Stimulated activated naive B cell treated with anti-CD40 and anti-IgM and Interleukin-4, amounts not matched to agents 10 μg/mL and 1 μg/mL and 100 μg/mL, for 72 hours (primary cell): ENCODE results near the gene MRPS21.

Experiments used
- ATAC-seq, 2 donors: fragments of 150-1000 bp; cut with Tn5 transposase; replicated peaks; 2 replicates each; pipeline ENCODE4 v1.10.0; 2021; ENCODE audit warnings: moderate library complexity in 1 of 2
- DNase-seq: peaks from one replicate; pipeline ENCODE4 v3.0.0; 2021
- H3K27ac Mint-ChIP-seq: one replicate; pipeline ENCODE4 v1.8.0; 2022; ENCODE audit warnings: mild to moderate bottlenecking, mixed read lengths
- H3K27me3 Mint-ChIP-seq, 2 donors: one replicate each; pipeline ENCODE4 v1.8.0; 2022; ENCODE audit warnings: mixed read lengths in 2 of 2
- H3K36me3 Mint-ChIP-seq, 2 donors: one replicate each; pipeline ENCODE4 v1.8.0; 2022; ENCODE audit warnings: mixed read lengths in 2 of 2, mild to moderate bottlenecking in 1 of 2
- H3K4me1 Mint-ChIP-seq, 2 donors: one replicate each; pipeline ENCODE4 v1.8.0; 2022; ENCODE audit warnings: mixed read lengths in 2 of 2, mild to moderate bottlenecking in 1 of 2
- H3K4me3 Mint-ChIP-seq, 2 donors: one replicate each; pipeline ENCODE4 v1.8.0; 2022; ENCODE audit warnings: mild to moderate bottlenecking in 2 of 2, mixed read lengths in 2 of 2, moderate library complexity in 1 of 2
- H3K9me3 Mint-ChIP-seq, 2 donors: one replicate each; pipeline ENCODE4 v1.8.0; 2022; ENCODE audit warnings: mixed read lengths in 2 of 2, mild to moderate bottlenecking in 1 of 2

Gene MRPS21

GRCh38 chr1:150268705-150269403, 24.8 kb upstream of the MRPS21 start, which contains the start of gene APH1A:
TSS of gene APH1A (minus strand) at chr1:150269016. CDS start at chr1:150268810, 206 bp downstream.
- Mint-ChIP-seq H3K36me3 (peaks cover 22 to 46% of the 10 kb centered on the region in 2 donors), H3K9me3 (no peaks in the 10 kb centered on the region), H3K4me3 (peak within 1 kb of the TSS; percentile 92 to 94), H3K27me3 (peaks cover 0 to 16% of the 10 kb centered on the region in 2 donors), H3K4me1 (peaks cover 25 to 46% of the 10 kb centered on the region in 2 donors), H3K27ac (peak within 1 kb of the TSS; percentile 99)
- peak; percentile 94 for DNase-seq
- peak; percentile 95 to 96 for ATAC-seq

- H3K4me1 Mint-ChIP-seq: peaks cover 25 to 46% of the 10 kb centered on the region in 2 donors
- H3K36me3 Mint-ChIP-seq: peaks cover 22 to 45% of the 10 kb centered on the region in 2 donors
- H3K27me3 Mint-ChIP-seq: peaks cover 0 to 16% of the 10 kb centered on the region in 2 donors
- no peak for DNase-seq
- H3K4me3 Mint-ChIP-seq: peak overlapping the region; percentile 92 to 94
- no peaks in the 10 kb centered on the region for H3K9me3 Mint-ChIP-seq
- H3K27ac Mint-ChIP-seq: peak overlapping the region; percentile 99
- ATAC-seq: no peak
Observed at GRCh38 chr1:150269451-150269850, 24.2 kb upstream of the MRPS21 start.

- DNase-seq (no peak), ATAC-seq (no peak)
- Mint-ChIP-seq H3K4me1 (peaks cover 21 to 39% of the 10 kb centered on the region in 2 donors), H3K27me3 (peaks cover 0 to 16% of the 10 kb centered on the region in 2 donors), H3K4me3 (no peak overlapping the region), H3K27ac (no peak overlapping the region), H3K9me3 (no peaks in the 10 kb centered on the region), H3K36me3 (peaks cover 21 to 35% of the 10 kb centered on the region in 2 donors)
Observed at GRCh38 chr1:150271291-150271959, 22.2 kb upstream of the MRPS21 start.

GRCh38 chr1:150273311-150273710, 20.4 kb upstream of the MRPS21 start:
- H3K4me1 Mint-ChIP-seq: peaks cover 7 to 25% of the 10 kb centered on the region in 2 donors
- no peak for ATAC-seq
- H3K27ac Mint-ChIP-seq: no peak overlapping the region
- H3K27me3 Mint-ChIP-seq: peaks cover 4 to 19% of the 10 kb centered on the region in 2 donors
- H3K36me3 Mint-ChIP-seq: peaks cover 10 to 17% of the 10 kb centered on the region in 2 donors
- no peak overlapping the region for H3K4me3 Mint-ChIP-seq
- no peaks in the 10 kb centered on the region for H3K9me3 Mint-ChIP-seq
- DNase-seq: no peak

- no peak overlapping the region for H3K4me3 Mint-ChIP-seq
- H3K4me1 Mint-ChIP-seq: peaks cover 16 to 25% of the 10 kb centered on the region in 2 donors
- H3K27ac Mint-ChIP-seq: no peak overlapping the region
- ATAC-seq (no peak), DNase-seq (no peak)
- H3K36me3 Mint-ChIP-seq: peaks cover 2 to 10% of the 10 kb centered on the region in 2 donors
- no peaks in the 10 kb centered on the region for H3K9me3 Mint-ChIP-seq
- peaks cover 21 to 22% of the 10 kb centered on the region in 2 donors for H3K27me3 Mint-ChIP-seq
Observed at GRCh38 chr1:150280138-150280707, 13.4 kb upstream of the MRPS21 start.

GRCh38 chr1:150281221-150281757, 12.4 kb upstream of the MRPS21 start:
- H3K36me3 Mint-ChIP-seq: peaks cover 2 to 6% of the 10 kb centered on the region in 2 donors
- H3K4me1 Mint-ChIP-seq: peaks cover 16 to 25% of the 10 kb centered on the region in 2 donors
- peak overlapping the region; percentile 72 for H3K27ac Mint-ChIP-seq
- peaks cover 21 to 22% of the 10 kb centered on the region in 2 donors for H3K27me3 Mint-ChIP-seq
- H3K4me3 Mint-ChIP-seq: peak overlapping the region; percentile 78 to 88
- H3K9me3 Mint-ChIP-seq: no peaks in the 10 kb centered on the region
- DNase-seq: peak; percentile 35
- peak; percentile 70 to 72 for ATAC-seq

- peak; percentile 91 to 93 for ATAC-seq
- no peaks in the 10 kb centered on the region for H3K9me3 Mint-ChIP-seq
- peak within 1 kb of the TSS; percentile 72 for H3K27ac Mint-ChIP-seq
- H3K4me1 Mint-ChIP-seq: peaks cover 16 to 25% of the 10 kb centered on the region in 2 donors
- DNase-seq: peak; percentile 61
- peaks cover 18 to 22% of the 10 kb centered on the region in 2 donors for H3K27me3 Mint-ChIP-seq
- H3K4me3 Mint-ChIP-seq: peak within 1 kb of the TSS; percentile 78 to 88
- H3K36me3 Mint-ChIP-seq: peaks cover under 1 to 4% of the 10 kb centered on the region in 2 donors
Observed at GRCh38 chr1:150281758-150282557, 11.7 kb upstream of the MRPS21 start, which contains the start of gene CIART. TSS of gene CIART (plus strand) at chr1:150282554. CDS start at chr1:150283268, 714 bp downstream.

GRCh38 chr1:150282558-150282958, 11.1 kb upstream of the MRPS21 start:
- H3K4me1 Mint-ChIP-seq: peaks cover 16 to 25% of the 10 kb centered on the region in 2 donors
- no peak overlapping the region for H3K27ac Mint-ChIP-seq
- peaks cover 17 to 22% of the 10 kb centered on the region in 2 donors for H3K27me3 Mint-ChIP-seq
- peaks cover 0 to 4% of the 10 kb centered on the region in 2 donors for H3K36me3 Mint-ChIP-seq
- DNase-seq (no peak), ATAC-seq (no peak)
- H3K4me3 Mint-ChIP-seq: peak overlapping the region; percentile 78 to 88
- no peaks in the 10 kb centered on the region for H3K9me3 Mint-ChIP-seq

- no peak for ATAC-seq
- H3K4me3 Mint-ChIP-seq: peak overlapping the region; percentile 40 to 42
Observed at GRCh38 chr1:150283260-150283659, 10.4 kb upstream of the MRPS21 start.

GRCh38 chr1:150288382-150288781, 5.3 kb upstream of the MRPS21 start:
- no peak overlapping the region for H3K27ac Mint-ChIP-seq
- H3K4me1 Mint-ChIP-seq: peaks cover 5 to 7% of the 10 kb centered on the region in 2 donors
- no peaks in the 10 kb centered on the region for H3K36me3 Mint-ChIP-seq
- H3K27me3 Mint-ChIP-seq: peaks cover 12% of the 10 kb centered on the region in 2 donors
- ATAC-seq (no peak), DNase-seq (no peak)
- H3K4me3 Mint-ChIP-seq: no peak overlapping the region
- H3K9me3 Mint-ChIP-seq: no peaks in the 10 kb centered on the region

More at GRCh38 chr1:150283260-150283659, 10.4 kb upstream of the MRPS21 start:
- H3K36me3 Mint-ChIP-seq: peaks cover 0 to 4% of the 10 kb centered on the region in 2 donors
- no peaks in the 10 kb centered on the region for H3K9me3 Mint-ChIP-seq
- H3K27ac Mint-ChIP-seq: no peak overlapping the region
- DNase-seq: no peak
- peaks cover 16 to 23% of the 10 kb centered on the region in 2 donors for H3K4me1 Mint-ChIP-seq
- peaks cover 18 to 21% of the 10 kb centered on the region in 2 donors for H3K27me3 Mint-ChIP-seq

GRCh38 chr1:150288822-150289221, 4.8 kb upstream of the MRPS21 start:
- Mint-ChIP-seq H3K36me3 (no peaks in the 10 kb centered on the region), H3K27me3 (peaks cover 10 to 12% of the 10 kb centered on the region in 2 donors), H3K4me3 (no peak overlapping the region), H3K9me3 (no peaks in the 10 kb centered on the region), H3K27ac (no peak overlapping the region), H3K4me1 (peaks cover 6 to 10% of the 10 kb centered on the region in 2 donors)
- DNase-seq (no peak), ATAC-seq (no peak)

- Mint-ChIP-seq H3K27me3 (no peaks in the 10 kb centered on the region), H3K4me1 (peaks cover 20 to 38% of the 10 kb centered on the region in 2 donors), H3K27ac (no peak overlapping the region), H3K4me3 (peak overlapping the region; percentile 41 to 44), H3K36me3 (peaks cover 22 to 29% of the 10 kb centered on the region in 2 donors), H3K9me3 (no peaks in the 10 kb centered on the region)
- ATAC-seq (no peak), DNase-seq (no peak)
Observed at GRCh38 chr1:150295476-150295875, 1.8 kb downstream of the MRPS21 start.

- DNase-seq (no peak), ATAC-seq (no peak)
- no peaks in the 10 kb centered on the region for H3K9me3 Mint-ChIP-seq
- no peaks in the 10 kb centered on the region for H3K27me3 Mint-ChIP-seq
- H3K4me3 Mint-ChIP-seq: no peak overlapping the region
- peaks cover 19 to 37% of the 10 kb centered on the region in 2 donors for H3K4me1 Mint-ChIP-seq
- peaks cover 42 to 51% of the 10 kb centered on the region in 2 donors for H3K36me3 Mint-ChIP-seq
- no peak overlapping the region for H3K27ac Mint-ChIP-seq
Observed at GRCh38 chr1:150299716-150300115, 6.1 kb downstream of the MRPS21 start.
